Sigmoid colon (tissue), 4 donors: ENCODE results near the gene RXRA.

Experiments used
- POLR2A ChIP-seq, 2 donors: fragments of 450-650 bp; IDR thresholded peaks; one replicate each; pipeline ENCODE4 v1.6.1; 2016; ENCODE audit warnings: antibody characterized with exemption in 2 of 2, mild to moderate bottlenecking in 2 of 2, moderate library complexity in 2 of 2
- POLR2AphosphoS5 ChIP-seq, 4 donors: sonication (generic); formaldehyde crosslinking; IDR thresholded peaks; one replicate each; pipeline ENCODE4 v1.6.1; 2017; ENCODE audit warnings: antibody characterized with exemption in 4 of 4
- TF ChIP-seq, protein P1 (sequence below), 4 experiments: fragments of 450-650 bp in 3 of 4; fragments of 200-600 bp in 1 of 4; IDR thresholded peaks; one replicate each; pipeline ENCODE4 v1.5.1; 2016 to 2019; ENCODE audit warnings: antibody characterized with exemption in 4 of 4, mild to moderate bottlenecking in 3 of 4, moderate library complexity in 2 of 4

DNA sequence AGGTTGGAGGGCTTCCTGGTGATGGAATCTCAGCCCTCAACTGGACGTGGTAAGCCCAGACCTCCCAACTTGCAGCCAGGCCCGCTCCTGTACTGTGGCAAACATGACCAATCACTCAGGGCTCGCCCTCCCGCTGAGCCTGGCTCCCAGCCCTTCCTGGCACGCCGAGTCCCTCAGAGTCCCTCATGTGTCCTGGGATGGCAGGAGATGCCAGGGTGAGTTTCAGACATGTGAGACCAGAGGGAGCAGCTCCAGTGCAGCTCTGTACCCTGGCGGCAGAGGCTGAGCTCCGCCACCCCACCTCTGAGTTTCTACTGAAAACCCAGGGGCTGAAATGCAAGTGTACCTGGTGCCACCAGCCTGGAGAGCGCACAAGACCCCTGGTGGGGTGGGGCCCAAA is 42.0 kb upstream of the RXRA start:
- TF ChIP-seq, protein P1, sequence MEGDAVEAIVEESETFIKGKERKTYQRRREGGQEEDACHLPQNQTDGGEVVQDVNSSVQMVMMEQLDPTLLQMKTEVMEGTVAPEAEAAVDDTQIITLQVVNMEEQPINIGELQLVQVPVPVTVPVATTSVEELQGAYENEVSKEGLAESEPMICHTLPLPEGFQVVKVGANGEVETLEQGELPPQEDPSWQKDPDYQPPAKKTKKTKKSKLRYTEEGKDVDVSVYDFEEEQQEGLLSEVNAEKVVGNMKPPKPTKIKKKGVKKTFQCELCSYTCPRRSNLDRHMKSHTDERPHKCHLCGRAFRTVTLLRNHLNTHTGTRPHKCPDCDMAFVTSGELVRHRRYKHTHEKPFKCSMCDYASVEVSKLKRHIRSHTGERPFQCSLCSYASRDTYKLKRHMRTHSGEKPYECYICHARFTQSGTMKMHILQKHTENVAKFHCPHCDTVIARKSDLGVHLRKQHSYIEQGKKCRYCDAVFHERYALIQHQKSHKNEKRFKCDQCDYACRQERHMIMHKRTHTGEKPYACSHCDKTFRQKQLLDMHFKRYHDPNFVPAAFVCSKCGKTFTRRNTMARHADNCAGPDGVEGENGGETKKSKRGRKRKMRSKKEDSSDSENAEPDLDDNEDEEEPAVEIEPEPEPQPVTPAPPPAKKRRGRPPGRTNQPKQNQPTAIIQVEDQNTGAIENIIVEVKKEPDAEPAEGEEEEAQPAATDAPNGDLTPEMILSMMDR (IDR thresholded peaks at IDR 0.05), result no peak
- TF ChIP-seq POLR2A (IDR thresholded peaks at IDR 0.05) (no peak), POLR2AphosphoS5 (IDR thresholded peaks at IDR 0.05) (no peak)
